ENCODE measurements around the gene KAZN.

DNA sequence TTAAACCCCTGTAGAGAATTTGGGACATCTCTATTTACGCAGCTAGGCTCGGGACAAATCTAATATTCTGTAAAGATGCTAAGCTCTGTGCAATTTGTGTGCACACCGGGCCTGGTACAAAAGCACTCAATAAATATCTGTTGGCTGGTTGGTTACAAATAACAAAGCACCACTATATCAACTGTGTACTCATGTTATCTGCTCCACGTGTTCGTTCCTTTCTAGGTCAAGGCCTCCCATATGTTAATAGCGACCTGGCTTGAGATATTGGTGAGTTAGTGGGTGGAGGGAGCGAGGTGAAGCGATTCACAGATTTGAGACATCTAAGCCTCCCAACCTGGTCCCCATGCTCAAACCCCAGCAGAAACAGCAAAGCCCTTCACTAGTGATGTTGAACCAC, 47.1 kb upstream of the KAZN start:
- TF ChIP-seq, protein P1, sequence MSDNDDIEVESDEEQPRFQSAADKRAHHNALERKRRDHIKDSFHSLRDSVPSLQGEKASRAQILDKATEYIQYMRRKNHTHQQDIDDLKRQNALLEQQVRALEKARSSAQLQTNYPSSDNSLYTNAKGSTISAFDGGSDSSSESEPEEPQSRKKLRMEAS (IDR thresholded peaks at IDR 0.05), result no peak
- TF ChIP-seq TCF12 (IDR thresholded peaks at IDR 0.05; ENCODE audit: low read depth) (no peak), FOXM1 (IDR thresholded peaks at IDR 0.05; ENCODE audit: borderline replicate concordance, low read depth) (no peak), EGR1 (IDR thresholded peaks at IDR 0.05) (no peak), CREB1 (IDR thresholded peaks at IDR 0.05; ENCODE audit: low read depth) (no peak)
